AG09319 (cell line): Measurements from ENCODE around the gene LRPAP1.

Experiments
- DNase-seq: peaks from one replicate; pipeline ENCODE4 v3.0.0-alpha.2; 2010; ENCODE audit warnings: low read depth; ENCODE audit errors: extremely low read depth
- CTCF ChIP-seq: IDR thresholded peaks from 2 replicates; pipeline ENCODE4 v1.5.1; 2011; ENCODE audit warnings: low read depth, mild to moderate bottlenecking, inconsistent platforms, low read length, moderate library complexity

LRPAP1 gene

GRCh38 chr4:3502941-3503936 is 29.0 kb downstream of the LRPAP1 start:
- no peak for DNase-seq
- TF ChIP-seq CTCF: no peak

GRCh38 chr4:3501825-3502425 is 30.3 kb downstream of the LRPAP1 start:
- TF ChIP-seq CTCF: no peak

GRCh38 chr4:3501126-3501824 is 30.9 kb downstream of the LRPAP1 start:
- no peak for DNase-seq
- no peak for TF ChIP-seq CTCF

More at GRCh38 chr4:3501825-3502425, 30.3 kb downstream of the LRPAP1 start:
- DNase-seq: no peak

GRCh38 chr4:3500634-3501101 is 31.6 kb downstream of the LRPAP1 start:
- TF ChIP-seq CTCF: no peak
- no peak for DNase-seq

GRCh38 chr4:3500111-3500510 is 32.1 kb downstream of the LRPAP1 start:
- no peak for TF ChIP-seq CTCF
- no peak for DNase-seq

GRCh38 chr4:3499710-3500109 is 32.5 kb downstream of the LRPAP1 start:
- no peak for DNase-seq
- TF ChIP-seq CTCF: no peak
